H1 (cell line): Measurements from ENCODE around the gene ART5. TPM values are rescaled to one million over a fixed set of nuclear protein-coding genes. Genes with fewer than 3 reads are reported as not detected.

Experiments used
- CTCF ChIA-PET: fragments of 300-600 bp; sonication (Branson Sonifier 250); formaldehyde crosslinking; loops from one replicate; lab custom pipeline; 2021; ENCODE audit not compliant: partially characterized antibody; lab: Charles Lee
- POLR2A ChIA-PET: fragments of 300-600 bp; sonication (Branson Sonifier 250); formaldehyde crosslinking; loops from one replicate; lab custom pipeline; 2021; ENCODE audit warnings: inconsistent platforms; ENCODE audit not compliant: partially characterized antibody; lab: Charles Lee
- DNase-seq, 2 experiments: peaks; one replicate each; pipeline versions ENCODE4 v3.0.0 to v3.0.0-alpha.2; 2010 to 2022; ENCODE audit warnings: low spot score in 2 of 2, low read depth in 1 of 2, mixed read lengths in 1 of 2
- FAIRE-seq: peaks from 2 replicates; lab custom pipeline; 2011; peaks lifted over from hg19 to GRCh38; lab: Jason Lieb, UNC
- H2AFZ ChIP-seq: 2 replicates; pipeline ENCODE4 v1.8.1; 2012; ENCODE audit warnings: low read length, inconsistent platforms
- H2AK5ac ChIP-seq: 2 replicates; pipeline ENCODE4 v1.6.1; 2013; ENCODE audit warnings: low read depth, low read length
- H2BK120ac ChIP-seq: replicated peaks from 2 replicates; pipeline ENCODE3; 2013; ENCODE audit warnings: low read depth, low read length, inconsistent platforms
- H2BK12ac ChIP-seq: 2 replicates; pipeline ENCODE4 v1.6.1; 2013; ENCODE audit warnings: low read depth, low read length
- H2BK15ac ChIP-seq: 2 replicates; pipeline ENCODE4 v1.6.1; 2013; ENCODE audit warnings: low read length
- H2BK20ac ChIP-seq: 2 replicates; pipeline ENCODE4 v1.6.1; 2013; ENCODE audit warnings: low read length
- H2BK5ac ChIP-seq: 2 replicates; pipeline ENCODE4 v1.6.1; 2013; ENCODE audit warnings: low read depth, low read length
- H3K14ac ChIP-seq: 2 replicates; pipeline ENCODE4 v1.6.1; 2013; ENCODE audit warnings: inconsistent platforms; ENCODE audit not compliant: insufficient read length
- H3K18ac ChIP-seq: 2 replicates; pipeline ENCODE4 v1.6.1; 2013; ENCODE audit warnings: low read length; ENCODE audit errors: extremely low read depth
- H3K23ac ChIP-seq: 2 replicates; pipeline ENCODE4 v1.6.1; 2013; ENCODE audit warnings: inconsistent platforms; ENCODE audit not compliant: insufficient read length
- H3K23me2 ChIP-seq: 2 replicates; pipeline ENCODE4 v1.6.1; 2013; ENCODE audit warnings: low read depth, low read length
- H3K27ac ChIP-seq: 2 replicates; pipeline ENCODE4 v1.6.1; 2011; ENCODE audit warnings: low read depth, low read length, inconsistent platforms
- H3K27me3 ChIP-seq, 4 experiments: replicated peaks in 1 of 4; 1 replicate in 1 of 4; 2 replicates in 3 of 4; pipeline versions ENCODE4 v1.6.1 to v1.8.1; 2011 to 2013; ENCODE audit warnings: low read length in 3 of 4, mild to moderate bottlenecking in 3 of 4, inconsistent platforms in 2 of 4, mixed read lengths in 2 of 4, moderate library complexity in 1 of 4; ENCODE audit not compliant: control insufficient read depth in 3 of 4, insufficient read depth in 3 of 4; ENCODE audit errors: extremely low read depth in 1 of 4
- H3K36me3 ChIP-seq, 4 experiments: 2 replicates each; pipeline versions ENCODE4 v1.6.1 to v1.8.1; 2011 to 2013; ENCODE audit warnings: mild to moderate bottlenecking in 4 of 4, low read length in 3 of 4, moderate library complexity in 2 of 4, control low read depth in 1 of 4, inconsistent platforms in 1 of 4; ENCODE audit not compliant: insufficient read depth in 4 of 4, control insufficient read depth in 2 of 4
- H3K4ac ChIP-seq: replicated peaks from 2 replicates; pipeline ENCODE3; 2013; ENCODE audit warnings: low read length, low read depth, mixed read lengths, inconsistent platforms; ENCODE audit not compliant: insufficient read length
- H3K4me1 ChIP-seq, 4 experiments: replicated peaks in 1 of 4; 1 replicate in 1 of 4; 2 replicates in 3 of 4; pipeline versions ENCODE4 v1.6.1 to v1.8.1; 2011 to 2013; ENCODE audit warnings: low read length in 3 of 4, inconsistent platforms in 2 of 4, mixed read lengths in 1 of 4; ENCODE audit not compliant: insufficient read depth in 4 of 4, control insufficient read depth in 3 of 4
- H3K4me2 ChIP-seq, 2 experiments: 2 replicates each; pipeline versions ENCODE4 v1.6.1 to v1.8.1; 2011 to 2013; ENCODE audit warnings: low read depth in 2 of 2, low read length in 2 of 2, control low read depth in 1 of 2, inconsistent platforms in 1 of 2, mild to moderate bottlenecking in 1 of 2; ENCODE audit not compliant: insufficient read depth in 1 of 2
- H3K4me3 ChIP-seq, 4 experiments: fragments of 200-600, 300-600 bp in 1 of 4; sonication (generic), shearing (Covaris generic), sonication (Bioruptor Twin) in 1 of 4; 2 replicates each; pipeline versions ENCODE4 v1.5.1 to v1.8.1; 2011 to 2016; ENCODE audit warnings: low read length in 4 of 4, low read depth in 3 of 4, control low read depth in 2 of 4, inconsistent platforms in 2 of 4, mild to moderate bottlenecking in 2 of 4, mixed read lengths in 1 of 4, moderate library complexity in 1 of 4; ENCODE audit not compliant: insufficient read depth in 2 of 4; ENCODE audit errors: extremely low read depth in 1 of 4
- H3K56ac ChIP-seq: replicated peaks from 2 replicates; pipeline ENCODE3; 2013; ENCODE audit warnings: low read depth, mild to moderate bottlenecking, mixed read lengths, low read length, inconsistent platforms; ENCODE audit not compliant: insufficient read length
- H3K79me1 ChIP-seq: 2 replicates; pipeline ENCODE4 v1.6.1; 2013; ENCODE audit warnings: low read depth, low read length, control low read depth
- H3K79me2 ChIP-seq, 2 experiments: 2 replicates each; pipeline versions ENCODE4 v1.6.1 to v1.8.1; 2012 to 2013; ENCODE audit warnings: low read length in 2 of 2, mild to moderate bottlenecking in 2 of 2, inconsistent platforms in 1 of 2; ENCODE audit not compliant: insufficient read depth in 2 of 2, control insufficient read depth in 1 of 2
- H3K9ac ChIP-seq, 4 experiments: replicated peaks in 1 of 4; 1 replicate in 1 of 4; 2 replicates in 3 of 4; pipeline versions ENCODE4 v1.6.1 to v1.8.1; 2011 to 2013; ENCODE audit warnings: low read depth in 3 of 4, low read length in 3 of 4, control low read depth in 2 of 4, mild to moderate bottlenecking in 2 of 4, moderate library complexity in 2 of 4, inconsistent platforms in 1 of 4; ENCODE audit errors: extremely low read depth in 1 of 4
- H3K9me3 ChIP-seq, 2 experiments: 2 replicates each; pipeline versions ENCODE4 v1.6.1 to v1.8.1; 2012 to 2013; ENCODE audit warnings: mild to moderate bottlenecking in 2 of 2, moderate library complexity in 2 of 2, control low read depth in 1 of 2, inconsistent platforms in 1 of 2, low read depth in 1 of 2, low read length in 1 of 2, mixed read lengths in 1 of 2; ENCODE audit not compliant: insufficient read depth in 2 of 2
- H4K20me1 ChIP-seq, 2 experiments: replicated peaks in 1 of 2; 2 replicates each; pipeline versions ENCODE3 to v1.8.1; 2011 to 2013; ENCODE audit warnings: inconsistent platforms in 2 of 2, low read length in 2 of 2, mild to moderate bottlenecking in 1 of 2; ENCODE audit not compliant: insufficient read depth in 2 of 2, control insufficient read depth in 1 of 2
- H4K5ac ChIP-seq: 2 replicates; pipeline ENCODE4 v1.6.1; 2013; ENCODE audit warnings: low read length, low read depth, mixed read lengths, inconsistent platforms; ENCODE audit not compliant: insufficient read length
- H4K8ac ChIP-seq: 2 replicates; pipeline ENCODE4 v1.8.0; 2013; ENCODE audit warnings: mild to moderate bottlenecking, moderate library complexity, low read length, inconsistent platforms; ENCODE audit not compliant: insufficient read depth; ENCODE audit errors: extremely low read depth
- H4K91ac ChIP-seq: replicated peaks from 2 replicates; pipeline ENCODE3; 2013; ENCODE audit warnings: low read length, mixed read lengths, inconsistent platforms; ENCODE audit not compliant: insufficient read length
- ASH2L ChIP-seq: fragments of 200-600, 300-600 bp; sonication (generic); IDR thresholded peaks from one replicate; pipeline ENCODE4 v1.7.1; 2017; ENCODE audit warnings: low read length
- TBP ChIP-seq: IDR thresholded peaks from 2 replicates; pipeline ENCODE4 v1.6.1; 2011; ENCODE audit warnings: low read depth, low read length, improper control_type of control experiment
- WGBS, 2 experiments: shearing (Covaris generic) in 1 of 2; methylation state at CpG; one replicate each; pipeline versions ENCODE4 v1.1.6 to v1.1.7; 2013 to 2015; ENCODE audit warnings: low lambda C conversion rate in 2 of 2, mixed read lengths in 2 of 2, inconsistent platforms in 1 of 2, low coverage in 1 of 2, missing lambda C conversion rate in 1 of 2; ENCODE audit not compliant: insufficient replicate concordance in 2 of 2, insufficient coverage in 1 of 2, insufficient read length in 1 of 2; ENCODE audit errors: extremely low coverage in 1 of 2, missing lambda C conversion rate in 1 of 2; 5-methylcytosine and 5-hydroxymethylcytosine counted together
- polyA plus RNA-seq, 7 experiments: library from polyadenylated mRNA; depleted of rRNA in 3 of 7; stranded (reverse) in 5 of 7; unstranded in 2 of 7; fragments of >200 nt in 5 of 7; fragments of 200-250 nt in 2 of 7; gene quantifications; 1 replicate in 5 of 7; 2 replicates in 1 of 7; 4 replicates in 1 of 7; pipeline versions ENCODE4 v1.2.1 to v1.2.3, GENCODE V29; 2011 to 2013; ENCODE audit warnings: missing spikeins in 2 of 7, mixed read lengths in 2 of 7
- total RNA-seq: library from RNA; stranded (reverse); fragmentation: NEBNext Ultra II Directional; extraction: Animal tissue kit (Norgen Biotek cat#: 25700); gene quantifications from 2 replicates; pipeline ENCODE4 v1.2.1, GENCODE V29; 2021

The ART5 gene
- total and polyA plus RNA-seq, 2 of the 8 experiments (the other 6 are each of a cell fraction or from before 2014, with no cell fraction given) = 6.0 to 7.5 TPM

- H3K9me3 ChIP-seq = no peaks in the 10 kb centered on the region
- H3K4ac ChIP-seq = no peak overlapping the region
- no peak overlapping the region for H3K27ac ChIP-seq
- H2BK15ac ChIP-seq = no peak overlapping the region
- H3K36me3 ChIP-seq = peaks cover 0 to 8% (median 2%) of the 10 kb centered on the region in 4 experiments; a peak in 2 of 8 replicates
- FAIRE-seq (no peak), DNase-seq (no peak)
- CTCF ChIA-PET = interaction anchor here (1.2 to 1.3 kb wide), 3 partner anchors 8 to 83 kb away, joined by 3 read pairs; no protein-coding TSS in a partner anchor
- no peak overlapping the region for H2BK12ac ChIP-seq
- H2BK120ac ChIP-seq = no peak overlapping the region
- no peak overlapping the region for H3K23ac ChIP-seq
- POLR2A ChIA-PET = interaction anchor here (1.2 kb wide), 1 partner anchor 21 kb away, joined by 4 read pairs; no protein-coding TSS in a partner anchor
- H3K4me1 ChIP-seq = no peaks in the 10 kb centered on the region
- H3K23me2 ChIP-seq = no peaks in the 10 kb centered on the region
- H3K27me3 ChIP-seq = no peaks in the 10 kb centered on the region
- no peak overlapping the region for H3K9ac ChIP-seq
- H3K79me2 ChIP-seq = no peaks in the 10 kb centered on the region
- no peak overlapping the region for H3K4me3 ChIP-seq
- no peaks in the 10 kb centered on the region for H3K79me1 ChIP-seq
- no peak overlapping the region for H3K18ac ChIP-seq
- H2BK5ac ChIP-seq = no peak overlapping the region
- TF ChIP-seq ASH2L (no peak), TBP (no peak)
- no peak overlapping the region for H2AFZ ChIP-seq
- H4K8ac ChIP-seq = no peak overlapping the region
- 85% methylated on average over 9 of the region's 10 CpGs; no CpG with 5 or more reads in 1 of the 2 experiments for WGBS, 2 experiments
- H2AK5ac ChIP-seq = no peak overlapping the region
- no peak overlapping the region for H3K56ac ChIP-seq
- H4K5ac ChIP-seq = no peak overlapping the region
- no peak overlapping the region for H4K91ac ChIP-seq
- H4K20me1 ChIP-seq = peaks cover 0 to 2% of the 10 kb centered on the region in 2 experiments
- H2BK20ac ChIP-seq = no peak overlapping the region
- H3K4me2 ChIP-seq = no peak overlapping the region
- no peak overlapping the region for H3K14ac ChIP-seq
Observed at GRCh38 chr11:3664032-3664630, 22.3 kb upstream of the ART5 start.
